ENCODE results near the gene FAM227B.

DNA sequence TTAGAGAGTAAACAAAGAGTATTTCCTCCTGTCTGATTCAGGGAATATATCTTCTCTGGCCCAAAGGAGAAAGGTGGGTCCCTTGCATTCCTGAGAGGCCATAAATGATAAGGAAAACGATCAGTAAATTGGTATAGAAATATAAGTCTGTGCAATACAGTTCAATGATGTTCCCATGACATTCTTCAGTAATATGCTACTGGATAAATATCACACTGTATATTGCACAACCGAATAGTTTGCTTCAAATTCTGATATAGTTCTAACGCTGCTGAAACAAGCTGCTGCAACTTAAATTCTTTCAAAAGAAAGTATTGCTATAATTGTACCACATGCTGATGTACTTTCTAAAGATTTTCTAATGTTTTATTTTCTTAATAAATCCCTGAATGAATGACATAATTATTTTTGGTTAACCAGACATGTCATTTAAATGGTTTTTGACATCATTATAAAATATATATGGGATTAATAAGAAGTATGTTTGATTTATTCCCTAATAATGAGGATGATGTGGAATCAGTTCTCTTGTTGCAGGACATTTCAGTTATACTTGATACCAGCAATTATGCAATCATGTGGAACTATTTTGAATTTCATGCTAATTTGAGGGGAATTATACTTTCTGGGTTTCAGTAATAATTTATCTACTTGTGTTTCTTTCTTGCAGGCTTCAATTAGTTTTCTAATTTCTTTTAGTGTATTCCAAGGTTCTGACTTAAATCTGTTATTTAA, 152.7 kb downstream of the FAM227B start:
- no peak for TF ChIP-seq EP300 (IDR thresholded peaks at IDR 0.05)
- TF ChIP-seq POLR2A (IDR thresholded peaks at IDR 0.05) = no peak
- TF ChIP-seq, protein P1, sequence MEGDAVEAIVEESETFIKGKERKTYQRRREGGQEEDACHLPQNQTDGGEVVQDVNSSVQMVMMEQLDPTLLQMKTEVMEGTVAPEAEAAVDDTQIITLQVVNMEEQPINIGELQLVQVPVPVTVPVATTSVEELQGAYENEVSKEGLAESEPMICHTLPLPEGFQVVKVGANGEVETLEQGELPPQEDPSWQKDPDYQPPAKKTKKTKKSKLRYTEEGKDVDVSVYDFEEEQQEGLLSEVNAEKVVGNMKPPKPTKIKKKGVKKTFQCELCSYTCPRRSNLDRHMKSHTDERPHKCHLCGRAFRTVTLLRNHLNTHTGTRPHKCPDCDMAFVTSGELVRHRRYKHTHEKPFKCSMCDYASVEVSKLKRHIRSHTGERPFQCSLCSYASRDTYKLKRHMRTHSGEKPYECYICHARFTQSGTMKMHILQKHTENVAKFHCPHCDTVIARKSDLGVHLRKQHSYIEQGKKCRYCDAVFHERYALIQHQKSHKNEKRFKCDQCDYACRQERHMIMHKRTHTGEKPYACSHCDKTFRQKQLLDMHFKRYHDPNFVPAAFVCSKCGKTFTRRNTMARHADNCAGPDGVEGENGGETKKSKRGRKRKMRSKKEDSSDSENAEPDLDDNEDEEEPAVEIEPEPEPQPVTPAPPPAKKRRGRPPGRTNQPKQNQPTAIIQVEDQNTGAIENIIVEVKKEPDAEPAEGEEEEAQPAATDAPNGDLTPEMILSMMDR (IDR thresholded peaks at IDR 0.05) = no peak
